ENCODE results near the gene MRPL2. TPM values are rescaled to one million over a fixed set of nuclear protein-coding genes. Genes with fewer than 3 reads are reported as not detected.

Gene MRPL2
- total and polyA plus RNA-seq, 2 donors (not counting 1 experiment from before 2014, with no cell fraction given): 45.6 to 52.8 TPM

DNA sequence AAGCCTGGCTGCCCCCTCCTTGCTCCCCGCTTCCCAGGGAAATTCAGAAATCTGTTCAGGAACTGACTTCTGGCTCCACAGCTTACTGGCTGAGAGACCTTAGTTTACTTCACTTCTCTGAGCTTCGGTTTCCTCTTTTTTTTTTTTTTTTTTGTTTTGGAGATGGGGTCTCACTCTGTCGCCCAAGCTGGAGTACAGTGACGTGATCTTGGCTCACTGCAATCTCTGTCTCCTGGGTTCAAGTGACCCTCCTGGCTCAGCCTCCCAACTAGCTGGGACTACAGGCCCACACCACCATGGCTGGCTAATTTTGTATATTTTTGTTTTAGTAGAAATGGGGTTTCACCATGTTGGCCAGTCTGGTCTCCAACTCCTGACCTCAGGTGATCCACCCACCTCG is 31.8 kb upstream of the MRPL2 start:
- Histone ChIP-seq H3K9ac (ENCODE audit: low read length) (no peak overlapping the region), H3K36me3 (replicated peaks in 1 of 2; ENCODE audit: control extremely low read depth in 1 of 2, control insufficient read depth in 1 of 2, extremely low read depth in 1 of 2, insufficient read depth in 2 of 2, low read length in 1 of 2) (no peaks in the 10 kb centered on the region), H4K20me1 (ENCODE audit: control insufficient read depth, insufficient read depth, low read length, poor library complexity, severe bottlenecking) (no peaks in the 10 kb centered on the region), H2AFZ (ENCODE audit: insufficient read depth, low read depth, low read length, poor library complexity, severe bottlenecking) (no peak overlapping the region), H3K79me2 (ENCODE audit: control insufficient read depth, insufficient read depth, low read length) (no peaks in the 10 kb centered on the region), H3K27me3 (replicated peaks in 1 of 4; ENCODE audit: control extremely low read depth in 1 of 4, control insufficient read depth in 3 of 4, insufficient read depth in 4 of 4, low read length in 3 of 4) (no peaks in the 10 kb centered on the region), H3K27ac (ENCODE audit: low read length in 2 of 2) (no peak overlapping the region), H3K9me3 (ENCODE audit: control extremely low read depth in 1 of 3, control insufficient read depth in 2 of 3, insufficient read depth in 1 of 3, low read length in 2 of 3) (no peaks in the 10 kb centered on the region), H3K4me3 (ENCODE audit: control extremely low read depth in 1 of 5, extremely low read depth in 1 of 5, insufficient read depth in 1 of 5, low read depth in 2 of 5, low read length in 4 of 5) (no peak overlapping the region), H3K4me2 (replicated peaks; ENCODE audit: low read depth, low read length, poor library complexity, severe bottlenecking) (no peak overlapping the region), H3K4me1 (ENCODE audit: control insufficient read depth in 2 of 2, insufficient read depth in 2 of 2, low read length in 2 of 2) (no peaks in the 10 kb centered on the region)
- TF ChIP-seq, protein P1, sequence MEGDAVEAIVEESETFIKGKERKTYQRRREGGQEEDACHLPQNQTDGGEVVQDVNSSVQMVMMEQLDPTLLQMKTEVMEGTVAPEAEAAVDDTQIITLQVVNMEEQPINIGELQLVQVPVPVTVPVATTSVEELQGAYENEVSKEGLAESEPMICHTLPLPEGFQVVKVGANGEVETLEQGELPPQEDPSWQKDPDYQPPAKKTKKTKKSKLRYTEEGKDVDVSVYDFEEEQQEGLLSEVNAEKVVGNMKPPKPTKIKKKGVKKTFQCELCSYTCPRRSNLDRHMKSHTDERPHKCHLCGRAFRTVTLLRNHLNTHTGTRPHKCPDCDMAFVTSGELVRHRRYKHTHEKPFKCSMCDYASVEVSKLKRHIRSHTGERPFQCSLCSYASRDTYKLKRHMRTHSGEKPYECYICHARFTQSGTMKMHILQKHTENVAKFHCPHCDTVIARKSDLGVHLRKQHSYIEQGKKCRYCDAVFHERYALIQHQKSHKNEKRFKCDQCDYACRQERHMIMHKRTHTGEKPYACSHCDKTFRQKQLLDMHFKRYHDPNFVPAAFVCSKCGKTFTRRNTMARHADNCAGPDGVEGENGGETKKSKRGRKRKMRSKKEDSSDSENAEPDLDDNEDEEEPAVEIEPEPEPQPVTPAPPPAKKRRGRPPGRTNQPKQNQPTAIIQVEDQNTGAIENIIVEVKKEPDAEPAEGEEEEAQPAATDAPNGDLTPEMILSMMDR (IDR thresholded peaks at IDR 0.05): no peak
- no peak for TF ChIP-seq EZH2 (IDR thresholded peaks at IDR 0.05; ENCODE audit: borderline replicate concordance, insufficient read depth, low read depth, low read length, poor library complexity, severe bottlenecking)
- Mint-ChIP-seq H3K4me3 (no peak overlapping the region), H3K27ac (no peak overlapping the region), H3K4me1 (no peaks in the 10 kb centered on the region), H3K9me3 (ENCODE audit: insufficient read depth) (no peaks in the 10 kb centered on the region), H3K27me3 (no peaks in the 10 kb centered on the region)
- ChIA-PET CTCF (no interaction called here), POLR2A (no interaction called here)
- WGBS (ENCODE audit: insufficient coverage): 88% methylated on average over 1 of the region's 5 CpGs
- DNase-seq: no peak
- intact Hi-C loops (cut with micrococcal nuclease): no loop called here
- no peak for ATAC-seq (ENCODE audit: low read depth)

DNA sequence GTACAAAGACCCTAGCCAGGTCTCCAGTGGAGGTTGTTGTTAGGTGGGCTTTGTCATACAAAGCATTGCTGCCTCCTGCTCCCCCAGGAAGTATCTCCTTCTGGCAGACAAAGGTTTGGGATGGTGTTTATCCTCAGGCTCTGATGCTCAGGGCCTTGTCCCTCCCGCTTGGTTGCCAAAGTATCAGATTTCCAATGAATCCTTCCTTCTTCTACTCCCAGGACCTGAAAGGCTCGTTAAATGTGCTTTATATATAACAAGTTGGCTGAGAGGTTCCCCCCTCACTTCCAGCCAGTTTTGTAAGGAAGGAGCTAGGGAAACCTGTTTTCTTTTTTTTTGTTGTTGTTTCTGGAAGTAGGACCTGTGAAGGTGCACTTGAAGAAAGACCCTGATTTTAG is 31.3 kb upstream of the MRPL2 start:
- ChIA-PET POLR2A (no interaction called here), CTCF (interaction anchor here (0.6 kb wide), 1 partner anchor 1161 kb away, joined by 3 read pairs; no protein-coding TSS in a partner anchor)
- Histone ChIP-seq H3K36me3 (replicated peaks in 1 of 2; ENCODE audit: control extremely low read depth in 1 of 2, control insufficient read depth in 1 of 2, extremely low read depth in 1 of 2, insufficient read depth in 2 of 2, low read length in 1 of 2) (no peaks in the 10 kb centered on the region), H3K9ac (ENCODE audit: low read length) (no peak overlapping the region), H4K20me1 (ENCODE audit: control insufficient read depth, insufficient read depth, low read length, poor library complexity, severe bottlenecking) (no peaks in the 10 kb centered on the region), H3K4me2 (replicated peaks; ENCODE audit: low read depth, low read length, poor library complexity, severe bottlenecking) (no peak overlapping the region), H3K4me1 (ENCODE audit: control insufficient read depth in 2 of 2, insufficient read depth in 2 of 2, low read length in 2 of 2) (no peaks in the 10 kb centered on the region), H3K27ac (ENCODE audit: low read length in 2 of 2) (no peak overlapping the region), H3K9me3 (ENCODE audit: control extremely low read depth in 1 of 3, control insufficient read depth in 2 of 3, insufficient read depth in 1 of 3, low read length in 2 of 3) (no peaks in the 10 kb centered on the region), H3K79me2 (ENCODE audit: control insufficient read depth, insufficient read depth, low read length) (no peaks in the 10 kb centered on the region), H2AFZ (ENCODE audit: insufficient read depth, low read depth, low read length, poor library complexity, severe bottlenecking) (no peak overlapping the region), H3K27me3 (replicated peaks in 1 of 4; ENCODE audit: control extremely low read depth in 1 of 4, control insufficient read depth in 3 of 4, insufficient read depth in 4 of 4, low read length in 3 of 4) (no peaks in the 10 kb centered on the region), H3K4me3 (ENCODE audit: control extremely low read depth in 1 of 5, extremely low read depth in 1 of 5, insufficient read depth in 1 of 5, low read depth in 2 of 5, low read length in 4 of 5) (no peak overlapping the region)
- TF ChIP-seq, protein P1 (IDR thresholded peaks at IDR 0.05): no peak
- TF ChIP-seq EZH2 (IDR thresholded peaks at IDR 0.05; ENCODE audit: borderline replicate concordance, insufficient read depth, low read depth, low read length, poor library complexity, severe bottlenecking): no peak
- DNase-seq (no peak), ATAC-seq (ENCODE audit: low read depth) (no peak)
- Mint-ChIP-seq H3K4me3 (no peak overlapping the region), H3K9me3 (ENCODE audit: insufficient read depth) (no peaks in the 10 kb centered on the region), H3K27me3 (no peaks in the 10 kb centered on the region), H3K4me1 (no peaks in the 10 kb centered on the region), H3K27ac (no peak overlapping the region)
- no CpG with 5 or more reads among the region's 2 CpGs for WGBS (ENCODE audit: insufficient coverage)
- intact Hi-C loops (cut with micrococcal nuclease): no loop called here

All from B cell (primary cell).